Measurements from ENCODE around the gene ADD3. TPM values are rescaled to one million over a fixed set of nuclear protein-coding genes. Genes with fewer than 3 reads are reported as not detected.

The ADD3 gene
- total and polyA plus RNA-seq, 2 of the 13 experiments (the other 11 are each of a cell fraction or from before 2014, with no cell fraction given), result 44.7 to 57.5 TPM

- no peak for TF ChIP-seq USF2 (IDR thresholded peaks at IDR 0.05; ENCODE audit: low read depth, low read length)
- TF ChIP-seq USF2 (CRISPR knock-in tag; IDR thresholded peaks at IDR 0.05; ENCODE audit: borderline replicate concordance), result no peak
- TF ChIP-seq HDAC2 (CRISPR knock-in tag; IDR thresholded peaks at IDR 0.05), result no peak
- no peak for TF ChIP-seq ZNF720 (CRISPR knock-in tag; IDR thresholded peaks at IDR 0.05)
- no peak for TF ChIP-seq SOX13 (IDR thresholded peaks at IDR 0.05)
- peak in 1 of 2 experiments; percentile 67; a peak in 2 of 4 replicates for TF ChIP-seq SOX13 (CRISPR knock-in tag; conservative IDR thresholded peaks at IDR 0.05 in 1 of 2, IDR thresholded peaks at IDR 0.05 in 1 of 2)
- TF ChIP-seq PHF20 (CRISPR knock-in tag; IDR thresholded peaks at IDR 0.05), result no peak
- TF ChIP-seq GZF1 (CRISPR knock-in tag; IDR thresholded peaks at IDR 0.05), result no peak
- no peak for TF ChIP-seq NR2F1 (CRISPR knock-in tag; IDR thresholded peaks at IDR 0.05)
- no peak for TF ChIP-seq SNAPC5 (CRISPR knock-in tag; IDR thresholded peaks at IDR 0.05; ENCODE audit: borderline replicate concordance)
- TF ChIP-seq RARA (CRISPR knock-in tag; IDR thresholded peaks at IDR 0.05), result no peak
- TF ChIP-seq ZBTB34 (CRISPR knock-in tag; IDR thresholded peaks at IDR 0.05), result no peak
- no peak for TF ChIP-seq ZNF253 (CRISPR knock-in tag; IDR thresholded peaks at IDR 0.05; ENCODE audit: borderline replicate concordance)
- TF ChIP-seq ZNF572 (CRISPR knock-in tag; IDR thresholded peaks at IDR 0.05), result no peak
- no peak for TF ChIP-seq NCOA2 (CRISPR knock-in tag; IDR thresholded peaks at IDR 0.05)
- TF ChIP-seq ZFP37 (CRISPR knock-in tag; IDR thresholded peaks at IDR 0.05; ENCODE audit: borderline replicate concordance), result no peak
- TF ChIP-seq MYC (CRISPR knock-in tag; IDR thresholded peaks at IDR 0.05; ENCODE audit: borderline replicate concordance), result no peak
- TF ChIP-seq EP300 (IDR thresholded peaks at IDR 0.05; ENCODE audit: low read depth in 2 of 2, low read length in 2 of 2), result no peak
- TF ChIP-seq EP300 (CRISPR knock-in tag; IDR thresholded peaks at IDR 0.05; ENCODE audit: borderline replicate concordance), result peak; percentile 20; the same call in 1 of the 2 replicates
- TF ChIP-seq MLXIP (CRISPR knock-in tag; IDR thresholded peaks at IDR 0.05; ENCODE audit: borderline replicate concordance), result no peak
- TF ChIP-seq HIC2 (CRISPR knock-in tag; IDR thresholded peaks at IDR 0.05; ENCODE audit: low read depth), result no peak
- 0 out of 2 replicates have a peak, but pooled peaks have one; percentile 35 for TF ChIP-seq SSRP1 (CRISPR knock-in tag; IDR thresholded peaks at IDR 0.05)
- no peak for TF ChIP-seq TBX2 (CRISPR knock-in tag; IDR thresholded peaks at IDR 0.05; ENCODE audit: borderline replicate concordance)
- TF ChIP-seq NFKBIZ (CRISPR knock-in tag; IDR thresholded peaks at IDR 0.05), result no peak
Measured at GRCh38 chr10:110137142-110137545, 129.4 kb downstream of the ADD3 start (continued).

Measured in HepG2 (cell line).